ENCODE data around the gene GYS1. TPM values are rescaled to one million over a fixed set of nuclear protein-coding genes. Genes with fewer than 3 reads are reported as not detected.
A peak's percentile ranks its signal among the peaks of the same experiment; 100 is the strongest.

Gene GYS1
- total RNA-seq, 1 experiment from 2014 or later = 20.2 TPM

GRCh38 chr19:49009828-49010227, 16.7 kb upstream of the GYS1 start:
- no TSS peak for BruUV-seq (replicated peaks)
- CTCF ChIA-PET = interaction anchor here (1.2 kb wide), 1 partner anchor 10 kb away, joined by 4 read pairs; no protein-coding TSS in a partner anchor
- in situ Hi-C loops (cut with HindIII; ENCODE audit: low pct_unique_long_range_greater_than_20kb, low sequenced_read_pairs) = no loop called here
- no peaks in the 10 kb centered on the region; the same call in 1 of the 2 replicates for H3K36me3 ChIP-seq (ENCODE audit: control insufficient read depth, insufficient read depth, low read length)
- H3K27me3 ChIP-seq (ENCODE audit: control insufficient read depth, insufficient read depth, low read length) = no peaks in the 10 kb centered on the region
- no peak for DNase-seq (ENCODE audit: low read depth, low spot score)
- H3K4me1 ChIP-seq (ENCODE audit: control insufficient read depth, insufficient read depth, low read length) = no peaks in the 10 kb centered on the region
- H3K4me3 ChIP-seq (ENCODE audit: low read depth in 2 of 2, low read length in 2 of 2) = no peak overlapping the region
- no peak overlapping the region for H3K27ac ChIP-seq (ENCODE audit: low read length)
- intact Hi-C loops (cut with micrococcal nuclease; ENCODE audit: unreplicated experiment) = no loop called here
- TF ChIP-seq, protein P1, sequence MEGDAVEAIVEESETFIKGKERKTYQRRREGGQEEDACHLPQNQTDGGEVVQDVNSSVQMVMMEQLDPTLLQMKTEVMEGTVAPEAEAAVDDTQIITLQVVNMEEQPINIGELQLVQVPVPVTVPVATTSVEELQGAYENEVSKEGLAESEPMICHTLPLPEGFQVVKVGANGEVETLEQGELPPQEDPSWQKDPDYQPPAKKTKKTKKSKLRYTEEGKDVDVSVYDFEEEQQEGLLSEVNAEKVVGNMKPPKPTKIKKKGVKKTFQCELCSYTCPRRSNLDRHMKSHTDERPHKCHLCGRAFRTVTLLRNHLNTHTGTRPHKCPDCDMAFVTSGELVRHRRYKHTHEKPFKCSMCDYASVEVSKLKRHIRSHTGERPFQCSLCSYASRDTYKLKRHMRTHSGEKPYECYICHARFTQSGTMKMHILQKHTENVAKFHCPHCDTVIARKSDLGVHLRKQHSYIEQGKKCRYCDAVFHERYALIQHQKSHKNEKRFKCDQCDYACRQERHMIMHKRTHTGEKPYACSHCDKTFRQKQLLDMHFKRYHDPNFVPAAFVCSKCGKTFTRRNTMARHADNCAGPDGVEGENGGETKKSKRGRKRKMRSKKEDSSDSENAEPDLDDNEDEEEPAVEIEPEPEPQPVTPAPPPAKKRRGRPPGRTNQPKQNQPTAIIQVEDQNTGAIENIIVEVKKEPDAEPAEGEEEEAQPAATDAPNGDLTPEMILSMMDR (IDR thresholded peaks at IDR 0.05) = no peak
- no peak for TF ChIP-seq TCF7L2 (IDR thresholded peaks at IDR 0.05; ENCODE audit: low read depth, low read length)
- TF ChIP-seq POLR2AphosphoS5 (IDR thresholded peaks at IDR 0.05; ENCODE audit: low read depth, low read length) = no peak
- TF ChIP-seq SIN3A (IDR thresholded peaks at IDR 0.05; ENCODE audit: borderline replicate concordance, insufficient read depth, low read depth, low read length) = no peak
- no peak for TF ChIP-seq REST (IDR thresholded peaks at IDR 0.05; ENCODE audit: insufficient read depth in 1 of 2, low read depth in 2 of 2, low read length in 1 of 2)
- no peaks in the 10 kb centered on the region for H3K9me3 ChIP-seq (ENCODE audit: control insufficient read depth, insufficient read depth, low read depth, low read length)
- POLR2A ChIA-PET = interaction anchor here (1.1 kb wide), 1 partner anchor 16 kb away, joined by 6 read pairs; the partner anchor contains the start of gene RUVBL2
- 0 out of 2 replicates have a peak, but pooled peaks have one; percentile 29 for ATAC-seq

DNA sequence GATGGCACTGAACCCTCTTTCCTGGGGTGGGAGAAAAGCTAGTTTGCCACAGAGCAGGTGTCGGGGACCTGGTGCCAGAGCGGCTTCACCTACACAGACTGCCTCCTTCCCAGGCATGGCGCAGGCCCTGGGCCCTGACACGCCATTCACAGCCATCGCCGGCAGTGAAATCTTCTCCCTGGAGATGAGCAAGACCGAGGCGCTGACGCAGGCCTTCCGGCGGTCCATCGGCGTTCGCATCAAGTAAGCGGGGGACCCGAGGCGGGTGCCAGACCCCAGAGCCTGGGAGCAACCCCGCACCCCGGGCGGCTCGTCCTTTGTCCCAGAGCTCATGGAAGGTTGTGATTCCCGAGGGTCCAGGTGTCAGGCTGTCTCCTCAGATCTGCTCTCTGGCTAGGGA, 13.8 kb upstream of the GYS1 start:
- in situ Hi-C loops (cut with HindIII; ENCODE audit: low pct_unique_long_range_greater_than_20kb, low sequenced_read_pairs) (no loop called here), intact Hi-C loops (cut with micrococcal nuclease; ENCODE audit: unreplicated experiment) (no loop called here)
- no peak overlapping the region for H3K4me3 ChIP-seq (ENCODE audit: low read depth in 2 of 2, low read length in 2 of 2)
- no peak overlapping the region for H3K27ac ChIP-seq (ENCODE audit: low read length)
- CTCF ChIA-PET = no interaction called here
- H3K9me3 ChIP-seq (ENCODE audit: control insufficient read depth, insufficient read depth, low read depth, low read length) = no peaks in the 10 kb centered on the region
- DNase-seq (ENCODE audit: low read depth, low spot score) = no peak
- POLR2A ChIA-PET = interaction anchor here (0.6 kb wide), 1 partner anchor 379 kb away, joined by 7 read pairs; no protein-coding TSS in a partner anchor
- no TSS peak for BruUV-seq (replicated peaks)
- no peaks in the 10 kb centered on the region for H3K4me1 ChIP-seq (ENCODE audit: control insufficient read depth, insufficient read depth, low read length)
- no peak for ATAC-seq
- H3K36me3 ChIP-seq (ENCODE audit: control insufficient read depth, insufficient read depth, low read length) = peaks cover 4% of the 10 kb centered on the region
- TF ChIP-seq POLR2AphosphoS5 (IDR thresholded peaks at IDR 0.05; ENCODE audit: low read depth, low read length) (no peak), REST (IDR thresholded peaks at IDR 0.05; ENCODE audit: insufficient read depth in 1 of 2, low read depth in 2 of 2, low read length in 1 of 2) (no peak), TCF7L2 (IDR thresholded peaks at IDR 0.05; ENCODE audit: low read depth, low read length) (no peak), SIN3A (IDR thresholded peaks at IDR 0.05; ENCODE audit: borderline replicate concordance, insufficient read depth, low read depth, low read length) (no peak)
- TF ChIP-seq, protein P1 (IDR thresholded peaks at IDR 0.05) = no peak
- H3K27me3 ChIP-seq (ENCODE audit: control insufficient read depth, insufficient read depth, low read length) = no peaks in the 10 kb centered on the region

Data from Panc1 (cell line).